GM21423 (cell line): ENCODE data around the gene PGLYRP2.
"Not testable (repeated sequence)": the region's sequence is repeated elsewhere in the genome, so short reads cannot be mapped to it uniquely, and the experiment has no call there.

Experiments
- ATAC-seq: cut with Tn5 transposase; IDR thresholded peaks from one replicate; pipeline ENCODE4 v1.9.1; 2021; ENCODE audit warnings: mild to moderate bottlenecking, moderate library complexity; ENCODE audit not compliant: unreplicated experiment

Gene PGLYRP2

DNA sequence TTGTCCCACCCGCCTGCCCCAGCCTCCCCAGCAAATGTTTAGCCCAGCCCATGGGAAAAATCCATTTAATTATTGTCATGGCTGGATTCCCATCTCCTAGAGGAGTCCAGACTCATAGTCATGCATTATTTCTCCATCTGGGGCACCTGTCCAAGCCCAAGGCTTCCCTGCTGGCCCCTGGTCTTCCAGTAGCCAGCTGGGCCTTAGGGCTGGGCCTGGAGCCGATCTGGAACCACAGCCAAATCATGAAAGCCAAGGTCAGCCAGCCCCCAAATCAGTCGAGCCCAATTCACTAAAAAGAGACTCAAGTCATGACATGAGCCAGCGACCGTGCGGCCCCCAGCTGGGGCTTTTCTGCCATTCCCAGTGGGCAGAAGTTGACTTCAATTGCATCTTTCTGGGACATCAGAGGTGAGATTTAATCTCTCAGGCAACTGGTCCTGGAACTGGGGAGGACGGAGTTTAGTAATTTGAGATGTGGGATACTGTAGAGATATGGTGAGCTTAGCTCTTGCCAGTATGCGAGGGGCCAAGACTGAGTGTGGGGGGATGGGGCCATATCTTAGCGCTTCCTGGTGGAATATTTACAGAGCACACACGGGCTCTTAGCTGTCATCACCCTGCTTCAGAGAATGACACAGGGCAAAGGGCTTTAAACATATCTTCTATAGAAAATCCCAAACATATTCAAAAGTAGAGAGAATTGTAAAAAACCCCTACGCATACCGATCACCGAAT lies 9.4 kb upstream of the PGLYRP2 start:
- no peak for ATAC-seq

DNA sequence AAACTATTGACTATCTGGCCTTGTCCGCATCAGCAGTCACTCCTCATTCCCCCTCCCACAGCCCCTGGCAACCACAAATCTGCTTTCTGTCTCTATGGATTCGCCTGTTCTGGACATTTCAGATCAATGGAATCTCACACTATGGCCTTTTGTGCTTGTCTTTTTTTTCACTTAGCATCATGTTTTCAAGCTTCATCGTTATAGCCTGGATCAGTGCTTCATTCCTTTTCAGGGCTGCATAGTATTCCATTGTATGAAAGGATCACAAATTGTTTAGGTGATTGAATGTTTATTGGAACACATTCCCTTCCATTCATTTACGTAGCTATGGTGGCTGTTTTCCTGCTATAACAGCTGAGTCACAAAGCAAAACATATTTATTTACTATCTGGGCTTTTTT lies 7.7 kb upstream of the PGLYRP2 start:
- no peak for ATAC-seq

DNA sequence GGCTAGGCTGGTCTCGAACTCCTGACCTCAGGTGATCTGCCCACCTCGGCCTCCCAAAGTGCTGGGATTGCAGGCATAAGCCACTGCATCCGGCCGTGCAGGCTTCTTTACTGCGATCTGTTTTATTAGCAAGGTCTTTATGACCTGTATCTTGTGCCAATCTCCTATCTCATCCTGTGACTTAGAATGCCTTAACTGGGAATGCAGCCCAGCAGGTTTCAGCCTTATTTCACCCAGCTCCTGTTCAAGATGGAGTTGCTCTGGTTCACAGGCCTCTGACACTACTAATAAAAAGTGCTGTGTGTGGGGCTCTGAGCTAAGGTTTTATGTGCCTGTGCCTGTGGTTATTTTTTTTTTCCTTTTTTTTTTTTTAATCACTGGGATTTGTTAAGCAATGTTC lies 6.5 kb upstream of the PGLYRP2 start:
- ATAC-seq: not testable (repeated sequence)

DNA sequence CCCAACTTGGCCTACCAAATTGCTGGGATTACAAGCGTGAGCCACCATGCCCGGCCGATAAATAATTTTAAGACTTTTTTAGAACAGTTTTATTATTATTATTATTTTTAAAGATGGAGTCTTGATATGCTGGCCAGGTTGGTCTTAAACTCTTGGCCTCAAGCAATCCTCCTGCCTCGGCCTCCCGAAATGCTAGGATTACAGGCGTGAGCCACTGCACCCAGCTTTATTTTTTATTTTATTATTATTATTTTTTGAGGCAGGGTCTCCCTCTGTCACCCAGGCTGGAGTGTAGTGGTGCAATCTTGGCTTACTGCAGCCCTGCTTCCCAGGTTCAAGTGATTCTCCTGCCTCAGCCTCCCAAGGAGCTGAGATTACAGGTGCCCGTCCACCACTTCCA lies 1.7 kb upstream of the PGLYRP2 start:
- not testable (repeated sequence) for ATAC-seq

DNA sequence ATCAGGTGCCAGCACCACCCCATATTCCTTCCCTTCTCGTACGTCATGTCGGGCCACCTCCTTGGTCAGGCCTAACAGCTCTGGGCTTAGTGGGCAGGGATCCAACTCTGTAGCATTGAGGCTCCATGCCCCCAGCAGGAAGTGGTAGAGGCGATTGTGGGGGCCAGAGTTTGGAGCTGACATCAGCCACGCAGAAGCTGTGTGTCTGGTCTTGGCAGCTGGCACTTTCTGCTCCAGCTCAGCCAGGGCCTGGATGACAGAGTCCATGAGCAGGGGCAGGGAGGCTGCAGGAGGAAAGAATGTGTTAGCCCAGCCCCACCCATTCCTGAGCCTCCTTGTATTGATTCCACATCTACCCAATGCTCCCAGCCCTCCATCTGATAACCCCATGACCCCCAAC lies 3.0 kb downstream of the PGLYRP2 start:
- no peak for ATAC-seq

DNA sequence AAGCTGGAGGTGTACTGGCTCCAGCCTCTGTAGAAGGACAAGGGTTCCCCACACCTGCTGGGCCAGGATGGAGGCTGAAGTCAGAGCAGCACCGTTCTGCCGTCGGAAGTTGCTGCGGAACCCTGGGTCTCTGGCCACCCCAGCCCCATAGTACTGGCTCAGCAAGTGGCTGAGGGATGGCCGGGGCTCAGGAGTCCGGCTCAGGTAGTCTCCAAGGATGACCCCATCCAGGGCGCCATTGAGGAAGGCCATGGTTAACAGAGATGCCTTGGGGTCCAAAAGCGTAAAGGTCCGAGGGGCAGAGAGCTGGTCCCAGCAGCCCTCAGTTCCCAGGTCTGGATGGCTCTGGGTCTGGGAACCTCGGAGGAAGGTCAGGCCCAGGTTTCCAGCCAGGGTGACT lies 3.7 kb downstream of the PGLYRP2 start:
- ATAC-seq: no peak

DNA sequence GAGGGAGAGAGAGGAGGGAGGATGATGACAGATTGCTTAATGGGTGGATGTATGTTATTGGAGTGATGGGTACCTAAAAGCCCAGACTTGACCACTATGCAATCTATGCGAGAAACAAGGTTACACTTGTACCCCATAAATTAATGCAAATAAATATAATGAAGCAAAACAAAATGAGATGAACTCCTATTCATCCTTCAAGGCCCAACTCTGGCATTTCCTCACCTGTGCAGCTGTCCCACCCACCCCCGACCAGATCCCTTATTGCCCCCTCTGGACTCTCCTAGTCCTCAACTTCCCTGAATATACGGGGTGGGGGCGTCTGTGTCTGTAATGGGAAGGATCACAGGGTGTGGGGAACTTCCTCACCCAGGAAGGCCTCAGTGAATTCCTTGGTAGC lies 4.1 kb downstream of the PGLYRP2 start:
- ATAC-seq: no peak

DNA sequence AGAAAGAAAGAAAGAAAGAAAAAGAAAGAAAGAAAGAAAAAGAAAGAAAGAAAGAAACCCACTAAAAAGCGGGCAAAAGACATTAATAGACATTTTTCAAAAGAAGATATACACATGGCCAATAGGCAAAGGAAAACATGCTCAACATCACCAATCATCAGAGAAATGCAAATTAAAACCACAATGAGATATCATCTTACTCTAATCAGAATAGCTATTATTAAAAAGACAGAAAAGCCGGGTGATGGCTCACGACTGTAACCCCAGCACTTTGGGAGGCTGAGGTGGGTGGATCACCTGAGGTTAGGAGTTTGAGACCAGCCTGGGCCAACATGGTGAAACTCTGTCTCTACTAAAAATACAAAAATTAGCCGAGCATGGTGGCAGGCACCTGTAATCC lies 5.5 kb downstream of the PGLYRP2 start:
- not testable (repeated sequence) for ATAC-seq

DNA sequence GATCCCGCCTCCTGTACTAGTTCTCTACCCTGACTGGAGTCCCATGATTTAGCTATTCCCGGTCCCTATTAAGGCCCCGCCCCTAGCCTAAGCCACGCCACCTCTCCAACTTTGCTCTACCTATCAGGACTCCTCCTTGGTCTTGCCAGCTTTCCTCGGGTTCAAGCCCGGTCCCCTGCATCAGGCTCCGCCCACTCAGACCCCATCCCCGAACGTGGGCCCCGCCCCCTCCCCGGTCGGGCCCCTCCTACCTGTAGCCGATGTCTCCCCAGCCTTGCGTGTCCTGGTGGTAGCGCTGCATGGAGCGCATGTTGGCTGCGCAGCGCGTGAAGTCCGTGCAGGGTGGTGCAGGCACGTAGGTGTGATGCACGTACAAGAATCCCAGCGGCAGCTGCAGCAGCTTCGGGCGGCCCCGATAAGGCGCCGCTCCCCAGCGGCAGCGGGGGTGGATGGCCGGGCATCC lies 7.6 kb downstream of the PGLYRP2 start:
- no peak for ATAC-seq

DNA sequence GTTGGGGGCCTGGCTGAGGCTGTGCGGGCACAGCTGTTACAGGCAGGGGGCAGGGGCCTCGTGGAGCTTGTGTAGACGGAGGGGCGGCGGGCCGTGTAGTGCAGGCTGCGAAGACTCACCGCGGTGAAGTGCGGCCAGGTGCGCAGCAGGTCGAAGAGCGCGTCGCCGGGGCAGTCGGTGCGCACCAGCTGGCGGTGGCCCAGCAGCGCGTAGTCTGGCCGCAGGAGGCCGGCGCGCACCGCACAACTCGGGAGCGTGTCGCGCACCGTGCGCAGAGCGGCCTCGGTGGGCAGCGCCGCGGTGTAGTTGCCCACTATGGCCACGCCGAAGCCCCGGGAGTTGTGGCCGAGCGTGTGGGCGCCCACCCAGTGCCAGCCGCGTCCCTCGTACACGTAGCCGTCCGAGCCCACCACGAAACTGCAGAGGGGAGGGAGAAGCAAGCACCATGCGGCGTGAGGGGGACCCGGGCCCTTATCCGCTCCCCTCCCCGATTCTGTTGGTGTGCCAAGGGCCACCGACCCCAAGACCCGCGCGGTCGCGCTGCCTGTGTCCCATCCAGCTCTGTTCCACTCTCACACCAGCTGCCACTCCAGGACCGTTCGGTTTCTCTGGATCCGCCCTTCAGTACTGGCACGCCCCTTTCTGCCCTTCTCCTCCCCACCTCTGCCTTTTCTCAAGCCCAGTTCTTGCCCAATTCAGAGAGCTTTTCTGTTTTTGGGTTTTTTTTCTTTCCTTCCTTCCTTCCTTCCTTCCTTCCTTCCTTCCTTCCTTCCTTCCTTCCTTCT lies 9.6 kb downstream of the PGLYRP2 start:
- no peak for ATAC-seq

DNA sequence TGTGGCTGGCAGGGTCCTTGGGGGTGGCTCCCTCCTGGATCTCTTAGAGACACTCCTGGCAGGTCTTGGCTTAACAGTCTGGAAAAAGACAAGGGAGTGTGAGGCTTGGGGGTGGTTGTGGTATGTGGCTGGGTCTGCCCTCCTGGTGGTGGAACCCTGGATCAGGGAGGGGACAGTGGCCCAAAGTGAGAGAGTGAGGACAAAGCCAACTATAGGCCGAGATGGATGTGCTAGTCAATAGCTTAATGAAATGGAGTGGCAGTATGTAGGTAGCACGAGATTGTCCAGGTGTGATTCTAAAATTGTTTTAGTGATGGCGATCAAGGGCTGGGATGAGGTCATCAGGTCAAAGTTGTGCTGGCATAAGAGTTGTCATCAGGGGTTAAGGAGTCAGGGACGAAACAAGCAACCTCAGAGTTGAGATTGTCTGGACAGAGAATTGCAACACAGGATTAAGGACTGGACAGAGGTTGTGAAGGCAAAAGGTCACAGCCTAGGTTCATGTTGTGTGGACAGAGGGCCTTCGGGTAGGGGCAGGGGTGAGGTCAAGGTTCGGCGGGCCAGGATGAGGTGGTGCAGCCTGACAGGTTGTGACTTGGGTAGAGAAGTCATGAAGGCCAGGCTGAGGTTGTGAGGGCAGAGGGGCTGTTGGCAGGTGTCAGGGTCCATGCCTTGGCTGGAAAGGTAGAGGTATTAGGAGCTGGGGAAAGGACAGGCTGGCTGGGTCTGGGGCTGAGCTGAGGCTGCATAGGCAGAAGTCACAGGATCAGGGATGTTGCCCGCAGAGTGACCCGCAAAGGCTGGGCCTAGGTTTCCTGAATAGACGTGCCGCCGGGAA lies 10.4 kb downstream of the PGLYRP2 start:
- no peak for ATAC-seq

DNA sequence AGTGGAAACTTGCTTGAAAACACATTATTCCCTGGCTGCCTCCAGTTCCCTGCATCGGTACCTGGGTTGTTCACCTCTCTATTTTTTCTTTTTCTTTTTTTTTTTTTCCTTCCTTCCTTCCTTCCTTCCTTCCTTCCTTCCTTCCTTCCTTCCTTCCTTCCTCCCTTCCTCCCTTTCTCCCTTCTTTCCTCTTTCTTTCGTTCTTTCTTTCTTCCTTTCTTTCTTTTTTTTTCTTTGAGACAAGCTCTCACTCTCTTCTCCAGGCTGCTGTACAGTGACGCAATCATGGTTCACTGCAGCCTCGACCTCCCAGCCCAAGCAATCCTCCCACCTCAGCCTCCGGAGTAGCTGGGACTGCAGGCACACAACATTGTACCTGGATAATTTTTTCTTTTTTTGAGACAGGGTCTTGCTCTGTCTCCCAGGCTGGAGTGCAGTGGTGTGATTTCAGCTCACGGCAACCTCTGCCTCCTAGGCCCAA lies 11.5 kb downstream of the PGLYRP2 start:
- no peak for ATAC-seq

DNA sequence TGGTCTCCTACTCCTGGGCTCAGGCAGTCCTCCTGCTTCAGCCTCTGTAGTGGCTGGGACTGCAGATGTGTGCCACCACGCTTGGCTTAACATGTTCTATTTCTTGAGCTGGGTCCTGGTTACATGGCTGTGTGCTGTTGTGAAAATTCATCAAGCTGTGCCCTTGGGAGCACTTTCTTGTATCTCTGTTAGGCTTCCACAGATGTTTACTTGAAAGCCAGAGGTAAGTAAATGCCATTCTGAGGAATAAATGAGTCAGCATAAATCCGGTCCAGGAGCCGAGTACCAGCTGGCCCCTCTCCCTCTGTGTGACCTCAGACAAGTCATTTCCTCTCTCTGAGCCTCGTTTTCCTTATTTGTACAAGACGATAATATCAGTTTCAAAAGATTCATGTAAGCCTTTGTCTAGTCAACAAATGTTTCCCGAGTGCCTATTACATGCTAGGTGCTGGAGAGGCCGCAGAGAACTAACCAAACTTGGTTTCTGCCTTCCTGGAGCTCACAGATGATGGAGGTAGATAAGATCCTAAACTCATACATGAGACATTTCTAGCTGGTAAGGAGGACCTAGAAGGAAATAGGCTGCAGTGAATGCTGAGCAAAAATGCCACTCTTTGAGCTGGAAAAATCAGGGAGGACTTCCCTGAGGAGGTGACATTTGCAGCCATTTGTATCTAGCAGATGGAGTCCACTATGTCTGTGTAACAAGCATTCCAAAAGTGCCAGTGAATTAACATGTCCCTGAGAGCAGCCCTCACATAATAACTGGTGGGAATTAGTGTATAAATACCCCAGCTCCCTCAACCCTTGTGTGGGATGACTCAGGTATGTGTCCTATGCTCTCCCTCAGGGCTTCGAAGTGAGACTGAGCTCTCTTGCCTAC lies 12.2 kb downstream of the PGLYRP2 start:
- ATAC-seq: peak; percentile 53

DNA sequence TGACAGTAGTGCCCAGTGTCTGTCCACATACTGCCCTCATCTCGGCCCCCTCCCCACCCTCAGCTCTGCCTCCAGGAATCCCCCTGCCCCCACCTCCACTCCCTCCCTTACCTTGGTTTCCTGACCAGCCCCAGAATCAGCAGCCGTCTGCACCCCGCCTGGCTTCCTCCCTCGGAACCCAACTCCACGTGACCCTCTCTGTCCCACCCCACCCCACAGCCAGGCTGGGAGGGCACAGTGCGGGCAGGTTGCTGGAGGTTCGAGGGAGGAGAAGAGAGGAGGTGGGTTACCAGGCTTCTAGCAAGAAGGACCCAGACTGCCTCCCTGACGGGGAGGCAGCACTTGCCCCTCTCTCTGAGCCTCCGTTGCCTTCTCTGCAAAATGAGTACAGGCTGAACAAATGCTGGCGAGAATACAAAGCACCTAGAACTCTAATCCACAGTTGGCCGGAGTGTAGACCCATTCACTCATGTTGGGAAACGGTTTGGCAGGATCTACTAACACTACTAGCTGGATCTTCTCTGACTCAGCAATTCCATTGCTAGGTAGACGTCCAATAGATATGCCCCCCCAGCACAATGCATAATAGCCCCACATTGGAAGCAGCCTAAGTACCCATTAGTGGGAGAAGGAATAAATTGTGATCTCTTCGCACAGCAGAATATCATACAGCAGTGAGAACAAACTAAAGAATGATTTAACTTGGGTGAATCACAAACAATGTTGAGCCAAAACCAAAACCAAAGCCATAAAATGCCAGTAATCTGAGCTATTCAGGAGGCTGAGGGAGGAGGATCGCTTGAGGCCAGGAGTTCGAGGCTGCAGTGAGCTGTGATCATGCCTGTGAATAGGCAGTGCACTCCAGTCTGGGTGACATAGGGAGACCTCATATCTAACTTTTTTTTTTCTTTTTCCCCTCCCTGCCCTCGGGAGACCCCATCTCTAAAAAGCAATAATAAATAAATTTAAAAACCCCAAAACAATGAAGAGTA lies 14.6 kb downstream of the PGLYRP2 start, which contains the start of gene RASAL3:
TSS of gene RASAL3 (minus strand) at position 151 of the 992 bp plus-strand sequence. CDS start 186 bp downstream, outside the sequence.
- no peak for ATAC-seq

DNA sequence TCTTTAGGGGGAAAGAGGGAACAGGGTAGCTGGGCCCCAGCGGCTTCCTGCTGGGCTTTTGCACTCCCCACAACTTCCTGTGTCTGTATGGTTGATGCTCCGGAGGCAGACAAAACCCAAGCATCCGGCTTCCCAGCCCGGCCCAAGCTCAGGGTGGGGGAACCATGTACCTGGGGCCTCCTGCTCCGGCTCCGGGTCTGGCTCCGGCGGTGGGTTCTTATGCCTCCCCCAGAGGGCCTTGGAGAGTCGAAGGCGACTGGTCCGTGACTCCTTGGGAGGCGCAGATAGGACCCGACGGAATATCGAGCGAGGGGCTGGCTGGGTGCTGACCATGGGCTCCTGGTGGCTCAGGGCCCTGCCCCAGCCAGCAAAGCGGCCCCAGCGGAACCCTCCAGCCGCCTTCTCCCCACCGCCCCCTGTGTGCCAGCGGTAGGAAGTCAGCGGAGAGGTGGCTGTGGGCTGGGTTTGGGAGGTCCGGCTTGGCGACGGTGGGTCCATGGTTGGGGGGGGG lies 15.4 kb downstream of the PGLYRP2 start:
- ATAC-seq: peak; percentile 48

DNA sequence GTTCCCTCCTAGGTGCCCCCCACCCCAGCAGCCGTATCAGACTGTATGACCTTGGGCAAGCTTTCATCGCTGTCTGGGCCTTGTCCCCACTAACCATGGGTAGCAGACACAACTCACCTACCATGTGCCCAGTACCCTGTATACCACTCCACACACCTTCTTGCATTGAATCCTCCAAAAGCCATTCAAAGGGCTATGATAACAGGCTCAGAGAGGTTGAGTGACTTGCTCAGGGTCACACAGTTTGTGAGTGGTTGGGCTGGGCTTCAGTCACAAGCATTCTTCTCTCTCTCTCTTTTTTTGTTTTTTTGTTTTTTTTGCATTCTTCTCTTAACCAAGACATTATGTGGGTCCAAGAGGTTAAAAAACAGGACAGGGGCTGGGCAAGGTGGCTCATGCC lies 17.6 kb downstream of the PGLYRP2 start:
- no peak for ATAC-seq

DNA sequence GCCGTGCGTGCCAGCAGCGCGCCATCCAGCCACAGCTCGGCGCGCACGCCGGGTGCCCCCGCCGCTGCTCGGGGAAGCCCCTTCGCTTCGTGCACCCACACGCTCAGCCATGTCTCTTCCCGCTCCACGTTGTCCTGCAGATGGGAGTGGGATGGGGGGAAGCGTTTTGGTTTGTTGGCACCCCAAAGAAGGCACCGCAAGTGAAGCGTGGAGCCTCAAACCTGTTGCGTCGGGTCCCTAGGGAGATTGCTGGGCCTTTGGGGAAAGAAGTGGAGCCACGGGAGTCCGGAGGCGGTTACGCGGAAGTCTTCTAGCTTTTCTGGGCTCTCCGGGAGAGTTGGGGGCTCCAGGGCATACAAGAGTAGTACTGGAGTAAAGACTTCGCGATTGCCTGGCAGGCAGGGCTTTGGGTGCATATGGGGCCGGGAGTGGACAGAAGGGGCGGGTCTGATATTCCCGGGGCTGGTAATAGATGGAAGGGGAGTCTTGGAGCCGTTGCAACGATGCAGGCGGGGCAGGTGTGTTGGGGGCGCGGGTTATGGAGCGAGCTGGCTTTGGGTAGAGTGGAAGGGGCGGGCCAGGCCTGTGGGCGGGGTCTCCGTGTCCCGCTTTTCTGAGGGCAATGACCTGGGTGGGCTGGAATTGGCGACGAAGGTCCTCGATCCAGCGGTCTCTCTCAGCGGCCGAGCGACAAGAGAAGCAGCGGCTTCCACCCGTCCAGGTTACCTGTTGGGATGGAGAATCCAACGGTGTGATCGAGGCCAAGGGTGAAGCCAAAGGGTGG lies 21.4 kb downstream of the PGLYRP2 start:
- ATAC-seq: no peak
